Caco-2 (cell line): ENCODE results near the gene CCT5. TPM values are rescaled to one million over a fixed set of nuclear protein-coding genes. Genes with fewer than 3 reads are reported as not detected.

Source experiments
- BruUV-seq: library from RNA; stranded (reverse); fragments of 400-500 nt; replicated peaks from 2 replicates; lab custom pipeline; 2021; lab: Mats Ljungman, UMichigan
- CTCF ChIA-PET: fragments of 300-600 bp; sonication (Branson Sonifier 250); formaldehyde crosslinking; loops from one replicate; lab custom pipeline; 2022; ENCODE audit warnings: antibody characterized with exemption; lab: Charles Lee
- POLR2A ChIA-PET: fragments of 300-600 bp; sonication (Branson Sonifier 250); formaldehyde crosslinking; loops from one replicate; lab custom pipeline; 2022; ENCODE audit warnings: antibody characterized with exemption; lab: Charles Lee
- DNase-seq, 2 experiments: peaks; one replicate each; pipeline versions ENCODE4 v3.0.0 to v3.0.0-alpha.2; 2020 to 2022
- H3K27me3 ChIP-seq: replicated peaks from 2 replicates; pipeline ENCODE4 v1.6.0; 2011; ENCODE audit warnings: low read length; ENCODE audit not compliant: control insufficient read depth, insufficient read depth
- H3K36me3 ChIP-seq: 2 replicates; pipeline ENCODE4 v1.5.1; 2011; ENCODE audit warnings: low read length; ENCODE audit not compliant: control insufficient read depth, insufficient read depth
- H3K4me1 ChIP-seq: fragments of 250-450 bp; sonication (Bioruptor Pico); 2 replicates; pipeline ENCODE4 v1.5.1; 2020; ENCODE audit warnings: mild to moderate bottlenecking
- H3K4me3 ChIP-seq: 2 replicates; pipeline ENCODE4 v1.5.1; 2011; ENCODE audit warnings: low read depth, mild to moderate bottlenecking, control low read depth, low read length
- H3K9me3 ChIP-seq: fragments of 250-450 bp; sonication (Bioruptor Pico); 2 replicates; pipeline ENCODE4 v1.5.1; 2020; ENCODE audit warnings: mild to moderate bottlenecking, moderate library complexity
- H3K27ac Mint-ChIP-seq: one replicate; pipeline ENCODE4 v1.8.0; 2022; ENCODE audit warnings: mixed read lengths; ENCODE audit not compliant: unreplicated experiment
- H3K27me3 Mint-ChIP-seq: one replicate; pipeline ENCODE4 v1.8.0; 2022; ENCODE audit warnings: mixed read lengths; ENCODE audit not compliant: insufficient read depth, unreplicated experiment
- H3K36me3 Mint-ChIP-seq: one replicate; pipeline ENCODE4 v1.8.0; 2022; ENCODE audit warnings: mild to moderate bottlenecking, mixed read lengths; ENCODE audit not compliant: insufficient read depth, unreplicated experiment
- H3K4me1 Mint-ChIP-seq: one replicate; pipeline ENCODE4 v1.8.0; 2022; ENCODE audit warnings: low read depth, mixed read lengths; ENCODE audit not compliant: unreplicated experiment
- H3K4me3 Mint-ChIP-seq: one replicate; pipeline ENCODE4 v1.8.0; 2022; ENCODE audit warnings: mild to moderate bottlenecking, moderate library complexity, mixed read lengths; ENCODE audit not compliant: unreplicated experiment
- H3K9me3 Mint-ChIP-seq: one replicate; pipeline ENCODE4 v1.8.0; 2022; ENCODE audit warnings: mixed read lengths; ENCODE audit not compliant: unreplicated experiment
- CTCF ChIP-seq, 2 experiments: fragments of 200-600 bp in 1 of 2; IDR thresholded peaks; 1 replicate in 1 of 2; 2 replicates in 1 of 2; pipeline versions ENCODE4 v1.5.1 to v1.8.0; 2011 to 2022; ENCODE audit warnings: antibody characterized with exemption in 1 of 2, control low read depth in 1 of 2, inconsistent platforms in 1 of 2, low read depth in 1 of 2, low read length in 1 of 2, mild to moderate bottlenecking in 1 of 2, moderate library complexity in 1 of 2; ENCODE audit not compliant: insufficient read depth in 1 of 2, severe bottlenecking in 1 of 2, unreplicated experiment in 1 of 2
- intact Hi-C: fragments of 100-400 bp; cut with micrococcal nuclease; formaldehyde crosslinking; loops from one replicate; pipeline ENCODE4 v1.10.0; 2022; ENCODE audit not compliant: unreplicated experiment
- total RNA-seq: library from RNA; stranded (reverse); gene quantifications from 2 replicates; pipeline ENCODE4 v1.2.3, GENCODE V29; 2022

Gene CCT5
- total RNA-seq, 1 experiment from 2014 or later, result 462 TPM

DNA sequence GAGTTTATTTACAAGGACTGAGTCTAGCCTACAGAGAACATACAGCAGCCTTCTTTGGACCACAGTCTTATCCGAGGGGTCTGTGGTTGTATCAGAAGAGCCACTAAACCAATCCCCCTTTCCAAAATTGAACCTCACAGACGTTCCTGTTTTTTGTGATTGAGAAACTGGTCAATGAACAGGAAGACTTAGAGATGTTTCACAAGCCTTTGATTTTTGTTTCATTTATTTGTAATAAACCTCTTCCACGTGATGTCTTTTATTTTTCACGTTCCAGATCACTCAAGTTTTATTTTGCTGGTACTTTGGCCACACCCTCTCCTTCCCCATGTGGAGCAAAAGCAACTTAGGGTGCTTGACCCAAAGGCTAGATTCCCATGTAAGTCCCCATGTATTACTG, 16.1 kb downstream of the CCT5 start:
- Mint-ChIP-seq H3K4me3 (no peak overlapping the region), H3K27me3 (no peaks in the 10 kb centered on the region), H3K27ac (no peak overlapping the region), H3K9me3 (no peaks in the 10 kb centered on the region), H3K36me3 (peaks cover 72% of the 10 kb centered on the region), H3K4me1 (peaks cover 7% of the 10 kb centered on the region)
- BruUV-seq, result no TSS peak
- Histone ChIP-seq H3K36me3 (no peaks in the 10 kb centered on the region; the same call in none of the 2 replicates), H3K4me3 (no peak overlapping the region), H3K27me3 (no peaks in the 10 kb centered on the region), H3K4me1 (no peaks in the 10 kb centered on the region), H3K9me3 (no peaks in the 10 kb centered on the region)
- no peak for TF ChIP-seq CTCF (IDR thresholded peaks at IDR 0.05; ENCODE audit: insufficient read depth in 1 of 2, low read depth in 1 of 2, low read length in 1 of 2, severe bottlenecking in 1 of 2, unreplicated experiment in 1 of 2)
- intact Hi-C loops, result no loop called here
- ChIA-PET POLR2A (no interaction called here), CTCF (interaction anchor here (1.5 kb wide), 1 partner anchor 18 kb away, joined by 3 read pairs; no protein-coding TSS in a partner anchor)
- no peak for DNase-seq

GRCh38 chr5:10266839-10267238, 16.8 kb downstream of the CCT5 start:
- Histone ChIP-seq H3K36me3 (no peaks in the 10 kb centered on the region; the same call in none of the 2 replicates), H3K4me3 (no peak overlapping the region), H3K4me1 (no peaks in the 10 kb centered on the region), H3K27me3 (no peaks in the 10 kb centered on the region), H3K9me3 (no peaks in the 10 kb centered on the region)
- H3K4me3 Mint-ChIP-seq, result no peak overlapping the region
- TF ChIP-seq CTCF (IDR thresholded peaks at IDR 0.05; ENCODE audit: insufficient read depth in 1 of 2, low read depth in 1 of 2, low read length in 1 of 2, severe bottlenecking in 1 of 2, unreplicated experiment in 1 of 2), result no peak
- no peaks in the 10 kb centered on the region for H3K27me3 Mint-ChIP-seq
- peaks cover 7% of the 10 kb centered on the region for H3K4me1 Mint-ChIP-seq
- no peak for DNase-seq
- intact Hi-C loops, result no loop called here
- H3K9me3 Mint-ChIP-seq, result no peaks in the 10 kb centered on the region
- H3K27ac Mint-ChIP-seq, result no peak overlapping the region
- BruUV-seq, result no TSS peak
- ChIA-PET CTCF (no interaction called here), POLR2A (no interaction called here)
- peaks cover 65% of the 10 kb centered on the region for H3K36me3 Mint-ChIP-seq

GRCh38 chr5:10268100-10268499, 18.0 kb downstream of the CCT5 start:
- Mint-ChIP-seq H3K27ac (no peak overlapping the region), H3K4me1 (peaks cover 5% of the 10 kb centered on the region)
- no peaks in the 10 kb centered on the region for H3K4me1 ChIP-seq

More at GRCh38 chr5:10268100-10268499, 18.0 kb downstream of the CCT5 start:
- no peak for DNase-seq
- POLR2A ChIA-PET, result no interaction called here
- Histone ChIP-seq H3K9me3 (no peaks in the 10 kb centered on the region), H3K36me3 (no peaks in the 10 kb centered on the region; the same call in none of the 2 replicates), H3K4me3 (no peak overlapping the region), H3K27me3 (no peaks in the 10 kb centered on the region)
- Mint-ChIP-seq H3K4me3 (no peak overlapping the region), H3K27me3 (no peaks in the 10 kb centered on the region), H3K36me3 (peaks cover 52% of the 10 kb centered on the region), H3K9me3 (no peaks in the 10 kb centered on the region)
- BruUV-seq, result no TSS peak
- no peak for TF ChIP-seq CTCF (IDR thresholded peaks at IDR 0.05; ENCODE audit: insufficient read depth in 1 of 2, low read depth in 1 of 2, low read length in 1 of 2, severe bottlenecking in 1 of 2, unreplicated experiment in 1 of 2)
- intact Hi-C loops, result no loop called here
- CTCF ChIA-PET, result no interaction called here
